HG02678 (cell line): ENCODE data around the gene SUV39H2.
"Not testable (repeated sequence)": the region's sequence is repeated elsewhere in the genome, so short reads cannot be mapped to it uniquely, and the experiment has no call there.

Source experiments
- ATAC-seq: cut with Tn5 transposase; IDR thresholded peaks from one replicate; pipeline ENCODE4 v1.9.1; 2021; ENCODE audit warnings: mild to moderate bottlenecking, moderate library complexity; ENCODE audit not compliant: unreplicated experiment

The SUV39H2 gene, protein sequence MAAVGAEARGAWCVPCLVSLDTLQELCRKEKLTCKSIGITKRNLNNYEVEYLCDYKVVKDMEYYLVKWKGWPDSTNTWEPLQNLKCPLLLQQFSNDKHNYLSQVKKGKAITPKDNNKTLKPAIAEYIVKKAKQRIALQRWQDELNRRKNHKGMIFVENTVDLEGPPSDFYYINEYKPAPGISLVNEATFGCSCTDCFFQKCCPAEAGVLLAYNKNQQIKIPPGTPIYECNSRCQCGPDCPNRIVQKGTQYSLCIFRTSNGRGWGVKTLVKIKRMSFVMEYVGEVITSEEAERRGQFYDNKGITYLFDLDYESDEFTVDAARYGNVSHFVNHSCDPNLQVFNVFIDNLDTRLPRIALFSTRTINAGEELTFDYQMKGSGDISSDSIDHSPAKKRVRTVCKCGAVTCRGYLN

DNA sequence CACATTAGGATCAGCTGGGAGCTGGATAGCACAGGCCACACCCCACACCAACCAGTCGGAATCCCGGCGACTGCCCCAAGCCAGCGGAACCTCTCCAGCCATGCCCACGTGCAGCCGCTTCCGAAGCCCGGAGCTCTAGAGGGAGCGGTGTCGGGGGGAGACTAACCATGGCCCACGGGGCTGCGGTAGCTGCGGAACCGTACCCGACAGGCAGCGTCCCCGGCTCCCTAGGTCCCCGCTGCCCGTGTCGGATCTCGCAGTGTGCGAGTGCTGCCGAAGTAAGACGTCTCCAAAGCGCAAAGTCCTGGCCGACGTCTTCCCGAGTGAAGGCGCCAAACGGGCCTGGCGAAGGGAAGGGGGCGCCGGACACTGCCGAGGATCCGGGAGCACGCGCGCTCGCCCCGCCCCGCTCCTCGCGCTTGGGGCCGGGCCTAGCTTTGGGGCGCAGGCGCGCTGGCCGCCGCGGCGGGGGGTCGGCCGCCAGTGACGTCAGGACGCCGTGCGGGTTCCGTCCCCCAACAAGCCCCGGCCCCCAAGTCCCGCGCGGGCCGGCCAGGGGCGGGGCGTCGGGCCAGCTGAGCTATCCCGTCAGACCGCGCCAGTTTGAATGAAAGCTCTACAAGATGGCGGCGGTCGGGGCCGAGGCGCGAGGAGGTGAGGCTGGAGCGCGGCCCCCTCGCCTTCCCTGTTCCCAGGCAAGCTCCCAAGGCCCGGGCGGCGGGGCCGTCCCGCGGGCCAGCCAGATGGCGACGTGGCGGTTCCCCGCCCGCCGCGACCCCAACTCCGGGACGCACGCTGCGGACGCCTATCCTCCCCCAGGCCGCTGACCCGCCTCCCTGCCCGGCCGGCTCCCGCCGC is at the start of gene SUV39H2:
SUV39H2 (plus strand) TSS at position 601 of the 858 bp plus-strand sequence; CDS start at position 624, 23 bp downstream.
- peak; percentile 92 for ATAC-seq

- ATAC-seq, result no peak
Measured at GRCh38 chr10:14833106-14833505, 45.6 kb upstream of the SUV39H2 start.

DNA sequence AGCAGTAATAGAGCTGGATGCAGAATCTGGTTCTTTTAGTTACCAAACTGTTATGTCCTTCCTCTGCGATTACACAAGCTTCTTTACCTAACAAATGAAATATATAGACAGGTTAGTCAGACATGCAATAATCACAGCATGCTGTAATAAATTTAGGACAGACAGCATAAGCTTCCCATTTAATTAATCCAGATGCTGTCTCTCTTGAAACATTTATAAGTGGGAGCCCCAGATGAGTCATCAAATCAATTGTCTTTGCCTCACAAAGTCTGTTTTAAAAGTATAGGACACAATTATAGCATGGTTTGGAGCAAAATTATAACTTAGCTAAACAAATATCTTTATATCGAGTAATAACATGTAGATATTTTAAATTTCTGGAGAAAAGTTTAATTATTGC is 42.5 kb upstream of the SUV39H2 start:
- ATAC-seq, result no peak

GRCh38 chr10:14837003-14837756 is 41.5 kb upstream of the SUV39H2 start:
- no peak for ATAC-seq

DNA sequence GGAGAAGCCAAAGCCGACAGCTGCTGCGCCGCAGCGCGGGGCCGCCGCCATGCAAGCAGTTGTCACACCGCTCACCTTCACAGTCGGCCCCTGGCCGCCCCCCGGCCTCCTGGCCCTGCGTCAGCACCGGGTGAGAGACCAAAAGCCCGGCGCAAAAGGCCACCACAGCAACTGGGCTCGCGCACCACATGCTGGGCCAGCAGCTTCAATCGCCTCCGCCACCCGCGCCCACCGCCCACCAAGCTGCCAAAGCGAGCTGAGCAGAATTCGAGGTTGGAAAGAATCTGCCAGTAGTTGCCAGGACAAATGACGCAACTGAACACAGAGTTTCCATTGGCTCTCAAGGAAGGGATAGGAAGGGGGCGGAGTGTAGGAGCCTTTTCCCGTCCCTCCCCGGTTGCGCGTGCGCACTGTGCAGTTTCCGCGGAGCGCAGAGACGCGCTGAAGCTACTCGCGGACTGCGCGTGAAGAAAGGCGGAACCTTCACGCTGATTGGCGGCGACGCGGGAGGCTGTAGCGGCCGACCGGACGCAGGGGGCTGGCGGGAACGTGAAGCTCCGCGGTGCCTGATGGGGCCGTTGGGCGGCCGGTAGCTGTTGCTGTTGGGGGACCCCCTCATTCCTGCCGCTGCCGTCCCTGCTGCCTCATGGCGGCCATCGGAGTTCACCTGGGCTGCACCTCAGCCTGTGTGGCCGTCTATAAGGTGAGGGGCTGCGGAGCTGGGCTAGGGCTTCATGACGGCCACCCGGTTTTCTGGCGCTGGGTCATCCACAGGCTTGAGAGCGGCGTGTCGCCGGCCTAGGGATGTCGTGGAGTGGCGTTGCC is 40.7 kb upstream of the SUV39H2 start, which contains the start of the genes CDNF, HSPA14 and MSANTD7:
CDNF (minus strand) TSS at position 281 of the 825 bp plus-strand sequence; CDS start at position 190, 91 bp downstream.
HSPA14 (plus strand) TSS at position 550 of the 825 bp plus-strand sequence; CDS start at position 647, 97 bp downstream.
MSANTD7 (plus strand) TSS at position 550 of the 825 bp plus-strand sequence. CDS start 3,979 bp downstream, outside the sequence.
- peak; percentile 96 for ATAC-seq

- ATAC-seq, result no peak
Measured at GRCh38 chr10:14838582-14839304, 39.9 kb upstream of the SUV39H2 start.

DNA sequence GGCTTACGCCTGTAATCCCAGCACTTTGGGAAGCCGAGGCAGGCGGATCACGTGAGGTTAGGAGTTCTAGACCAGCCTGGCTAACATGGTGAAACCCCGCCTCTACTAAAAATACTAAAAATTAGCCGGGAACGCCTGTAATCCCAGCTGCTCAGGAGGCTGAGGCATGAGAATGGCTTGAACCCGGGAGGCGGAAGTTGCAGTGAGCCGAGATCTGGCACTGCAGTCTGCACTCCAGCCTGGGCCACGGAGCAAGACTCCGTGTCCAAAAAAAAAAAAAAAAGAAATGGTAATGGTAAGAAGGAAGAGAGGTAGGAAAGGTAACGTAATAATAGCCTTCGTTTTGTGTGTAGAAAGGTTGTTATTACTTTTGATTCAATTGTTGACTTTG is 39.4 kb upstream of the SUV39H2 start:
- ATAC-seq, result no peak

DNA sequence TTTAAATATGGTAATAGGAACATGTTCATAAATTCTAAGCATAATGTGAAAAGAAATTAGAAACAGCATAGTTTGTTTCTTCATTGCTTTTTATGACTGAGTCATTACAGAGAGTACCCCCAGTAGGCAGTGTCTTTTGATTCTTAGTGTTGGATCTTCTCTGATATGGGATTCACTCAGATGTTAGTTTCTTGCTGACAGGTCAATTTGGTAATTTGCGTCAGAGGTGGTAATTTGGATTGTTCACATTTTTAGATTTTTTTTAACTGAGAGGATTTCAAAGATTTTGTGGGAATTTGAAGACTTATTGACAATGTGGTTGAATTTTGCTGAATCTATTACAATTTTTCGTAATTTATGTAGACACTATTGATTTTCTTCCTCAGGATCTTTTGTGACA is 38.5 kb upstream of the SUV39H2 start:
- ATAC-seq, result no peak

GRCh38 chr10:14843327-14843988 is 35.2 kb upstream of the SUV39H2 start:
- ATAC-seq, result no peak

- no peak for ATAC-seq
Measured at GRCh38 chr10:14844948-14845347, 33.7 kb upstream of the SUV39H2 start.

- no peak for ATAC-seq
Measured at GRCh38 chr10:14852236-14852635, 26.4 kb upstream of the SUV39H2 start.

GRCh38 chr10:14855453-14855852 is 23.2 kb upstream of the SUV39H2 start:
- ATAC-seq, result no peak

GRCh38 chr10:14858338-14858960 is 20.2 kb upstream of the SUV39H2 start:
- no peak for ATAC-seq

- no peak for ATAC-seq
Measured at GRCh38 chr10:14859043-14859442, 19.6 kb upstream of the SUV39H2 start.

DNA sequence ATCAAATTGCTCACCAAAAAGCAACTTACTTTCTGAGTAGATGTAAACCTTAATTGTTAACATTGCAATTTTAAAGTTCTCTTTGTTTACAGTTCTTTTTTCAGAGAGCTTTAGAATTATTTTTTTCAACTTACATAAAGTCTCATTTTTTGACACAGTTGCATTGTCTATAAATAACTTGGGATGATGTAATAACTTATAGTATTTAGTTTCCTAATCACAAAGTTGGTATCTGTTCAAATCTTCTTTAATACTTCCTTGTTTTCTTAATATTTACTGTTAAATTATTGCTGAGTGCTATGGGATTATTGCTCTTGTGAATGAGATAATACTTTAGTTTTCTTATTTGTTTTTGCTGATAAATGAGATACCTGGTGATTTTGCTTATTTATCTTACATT is 18.9 kb upstream of the SUV39H2 start:
- ATAC-seq, result no peak

DNA sequence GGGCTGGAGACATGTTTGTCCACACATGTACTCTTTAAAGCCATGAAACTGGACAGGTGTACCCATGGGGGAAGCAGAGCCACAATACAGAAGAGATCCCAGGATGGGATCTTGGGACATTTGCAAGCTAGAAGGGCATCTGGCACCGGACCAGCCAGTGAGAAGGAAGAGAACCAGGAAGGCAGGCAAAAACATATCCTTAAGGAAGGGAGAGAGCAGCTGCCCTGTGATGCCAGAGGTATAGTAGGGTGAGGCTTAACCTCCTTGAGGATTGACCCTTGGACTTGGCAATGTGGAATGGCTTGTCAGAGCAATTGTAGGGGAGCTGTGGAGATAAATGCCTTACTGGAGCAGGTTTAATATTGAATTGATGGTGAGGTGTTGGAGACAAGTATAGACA is 17.9 kb upstream of the SUV39H2 start:
- ATAC-seq, result no peak

DNA sequence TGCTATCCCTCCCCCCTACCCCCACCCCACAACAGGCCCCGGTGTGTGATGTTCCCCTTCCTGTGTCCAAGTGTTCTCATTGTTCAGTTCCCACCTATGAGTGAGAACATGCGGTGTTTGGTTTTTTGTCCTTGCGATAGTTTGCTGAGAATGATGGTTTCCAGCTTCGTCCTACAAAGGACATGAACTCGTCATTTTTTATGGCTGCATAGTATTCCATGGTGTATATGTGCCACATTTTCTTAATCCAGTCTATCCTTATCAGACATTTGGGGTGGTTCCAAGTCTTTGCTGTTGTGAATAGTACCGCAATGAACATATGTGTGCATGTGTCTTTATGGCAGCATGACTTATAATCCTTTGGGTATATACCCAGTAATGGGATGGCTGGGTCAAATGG is 14.2 kb upstream of the SUV39H2 start:
- ATAC-seq, result not testable (repeated sequence)

DNA sequence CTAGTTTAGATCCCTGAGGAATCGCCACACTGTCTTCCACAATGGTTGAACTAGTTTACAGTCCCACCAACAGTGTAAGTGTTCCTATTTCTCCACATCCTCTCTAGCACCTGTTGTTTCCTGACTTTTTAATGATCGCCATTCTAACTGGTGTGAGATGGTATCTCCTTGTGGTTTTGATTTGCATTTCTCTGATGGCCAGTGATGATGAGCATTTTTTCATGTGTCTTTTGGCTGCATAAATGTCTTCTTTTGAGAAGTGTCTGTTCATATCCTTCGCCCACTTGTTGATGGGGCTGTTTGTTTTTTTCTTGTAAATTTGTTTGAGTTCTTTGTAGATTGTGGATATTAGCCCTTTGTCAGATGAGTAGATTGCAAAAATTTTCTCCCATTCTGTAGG is 13.8 kb upstream of the SUV39H2 start:
- not testable (repeated sequence) for ATAC-seq
